CD4-positive, CD25-positive, alpha-beta regulatory T cell (primary cell): ENCODE data around the gene SLC19A1. TPM values are rescaled to one million over a fixed set of nuclear protein-coding genes. Genes with fewer than 3 reads are reported as not detected.
"Not testable (repeated sequence)": the region's sequence is repeated elsewhere in the genome, so short reads cannot be mapped to it uniquely, and the experiment has no call there.

Source experiments
- ATAC-seq, 2 donors: fragments of 150-1000 bp; cut with Tn5 transposase; one replicate each; pipeline ENCODE4 v1.10.0; 2021; ENCODE audit warnings: low read depth in 2 of 2, moderate number of reproducible peaks in 2 of 2, moderate library complexity in 1 of 2
- DNase-seq, 3 donors: peaks; one replicate each; pipeline versions ENCODE4 v3.0.0 to v3.0.0-alpha.2; 2012 to 2022; ENCODE audit warnings: mixed read lengths in 1 of 3
- H3K27ac ChIP-seq: one replicate; pipeline ENCODE4 v1.7.0; 2013; ENCODE audit warnings: mild to moderate bottlenecking, low read length; ENCODE audit not compliant: insufficient read depth, poor library complexity, severe bottlenecking
- H3K27me3 ChIP-seq: one replicate; pipeline ENCODE4 v1.7.0; 2013; ENCODE audit warnings: low read length; ENCODE audit not compliant: control insufficient read depth, insufficient read depth
- H3K36me3 ChIP-seq: one replicate; pipeline ENCODE4 v1.7.0; 2013; ENCODE audit warnings: mild to moderate bottlenecking, low read length, moderate library complexity; ENCODE audit not compliant: control insufficient read depth, insufficient read depth
- H3K4me1 ChIP-seq: 2 replicates; pipeline ENCODE4 v1.7.0; 2013; ENCODE audit warnings: mild to moderate bottlenecking, low read length; ENCODE audit not compliant: insufficient read depth, control insufficient read depth, poor library complexity, severe bottlenecking
- H3K4me3 ChIP-seq: one replicate; pipeline ENCODE4 v1.7.0; 2013; ENCODE audit warnings: low read depth, mild to moderate bottlenecking, low read length, moderate library complexity
- H3K9me3 ChIP-seq, 2 experiments: 1 replicate in 1 of 2; 2 replicates in 1 of 2; pipeline ENCODE4 v1.7.0; 2013; ENCODE audit warnings: low read length in 2 of 2, mild to moderate bottlenecking in 1 of 2, moderate library complexity in 1 of 2; ENCODE audit not compliant: control insufficient read depth in 2 of 2
- H3K27ac Mint-ChIP-seq, 3 donors: one replicate each; pipeline ENCODE4 v1.8.0; 2020 to 2022; ENCODE audit warnings: mild to moderate bottlenecking in 3 of 3, mixed read lengths in 3 of 3, moderate library complexity in 2 of 3
- H3K27me3 Mint-ChIP-seq: one replicate; pipeline ENCODE4 v1.8.0; 2022; ENCODE audit warnings: mild to moderate bottlenecking, mixed read lengths
- H3K36me3 Mint-ChIP-seq: one replicate; pipeline ENCODE4 v1.8.0; 2020; ENCODE audit warnings: mixed read lengths
- H3K4me1 Mint-ChIP-seq, 4 donors: one replicate each; pipeline ENCODE4 v1.8.0; 2020 to 2022; ENCODE audit warnings: mixed read lengths in 4 of 4, mild to moderate bottlenecking in 1 of 4
- H3K4me3 Mint-ChIP-seq, 4 donors: one replicate each; pipeline ENCODE4 v1.8.0; 2020 to 2022; ENCODE audit warnings: mild to moderate bottlenecking in 4 of 4, mixed read lengths in 4 of 4, moderate library complexity in 3 of 4
- H3K9me3 Mint-ChIP-seq, 7 donors: one replicate each; pipeline ENCODE4 v1.8.0; 2020 to 2022; ENCODE audit warnings: mixed read lengths in 7 of 7, mild to moderate bottlenecking in 3 of 7, moderate library complexity in 2 of 7
- polyA plus RNA-seq, 4 donors: library from polyadenylated mRNA; unstranded; fragments of 300-500 nt; fragmentation: Illumina TruSeq; gene quantifications; one replicate each; pipeline ENCODE4 v1.2.3, GENCODE V29; 2021
- total RNA-seq: library from RNA; stranded (reverse); gene quantifications from one replicate; pipeline ENCODE4 v1.2.3, GENCODE V29; 2022

SLC19A1 gene
- total and polyA plus RNA-seq, 5 donors from 2014 or later: 4.7 to 10.8 (median 5.3) TPM

GRCh38 chr21:45530423-45531113 lies 11.7 kb downstream of the SLC19A1 start:
- Histone ChIP-seq H3K27ac (no peak overlapping the region), H3K9me3 (no peaks in the 10 kb centered on the region), H3K36me3 (peaks cover 7% of the 10 kb centered on the region), H3K4me3 (no peak overlapping the region), H3K27me3 (no peaks in the 10 kb centered on the region), H3K4me1 (peaks cover 12% of the 10 kb centered on the region)
- H3K27ac Mint-ChIP-seq: no peak overlapping the region
- H3K9me3 Mint-ChIP-seq: no peaks in the 10 kb centered on the region
- H3K36me3 Mint-ChIP-seq: peaks cover 4% of the 10 kb centered on the region
- no peak for DNase-seq
- H3K4me1 Mint-ChIP-seq: peaks cover 0 to 22% (median 6%) of the 10 kb centered on the region in 4 donors
- ATAC-seq: no peak
- H3K4me3 Mint-ChIP-seq: no peak overlapping the region
- H3K27me3 Mint-ChIP-seq: no peaks in the 10 kb centered on the region

GRCh38 chr21:45529785-45530422 lies 12.3 kb downstream of the SLC19A1 start:
- H3K27me3 ChIP-seq: no peaks in the 10 kb centered on the region
- H3K4me3 ChIP-seq: no peak overlapping the region
- ATAC-seq: no peak
- no peaks in the 10 kb centered on the region for H3K27me3 Mint-ChIP-seq
- DNase-seq: no peak
- H3K9me3 Mint-ChIP-seq: no peaks in the 10 kb centered on the region
- H3K36me3 Mint-ChIP-seq: peaks cover 4% of the 10 kb centered on the region
- H3K4me1 Mint-ChIP-seq: peaks cover 0 to 19% (median 6%) of the 10 kb centered on the region in 4 donors
- no peak overlapping the region for H3K27ac ChIP-seq
- no peak overlapping the region for H3K4me3 Mint-ChIP-seq
- H3K4me1 ChIP-seq: peaks cover 12% of the 10 kb centered on the region
- no peaks in the 10 kb centered on the region for H3K9me3 ChIP-seq
- no peak overlapping the region for H3K27ac Mint-ChIP-seq
- H3K36me3 ChIP-seq: peaks cover 7% of the 10 kb centered on the region

DNA sequence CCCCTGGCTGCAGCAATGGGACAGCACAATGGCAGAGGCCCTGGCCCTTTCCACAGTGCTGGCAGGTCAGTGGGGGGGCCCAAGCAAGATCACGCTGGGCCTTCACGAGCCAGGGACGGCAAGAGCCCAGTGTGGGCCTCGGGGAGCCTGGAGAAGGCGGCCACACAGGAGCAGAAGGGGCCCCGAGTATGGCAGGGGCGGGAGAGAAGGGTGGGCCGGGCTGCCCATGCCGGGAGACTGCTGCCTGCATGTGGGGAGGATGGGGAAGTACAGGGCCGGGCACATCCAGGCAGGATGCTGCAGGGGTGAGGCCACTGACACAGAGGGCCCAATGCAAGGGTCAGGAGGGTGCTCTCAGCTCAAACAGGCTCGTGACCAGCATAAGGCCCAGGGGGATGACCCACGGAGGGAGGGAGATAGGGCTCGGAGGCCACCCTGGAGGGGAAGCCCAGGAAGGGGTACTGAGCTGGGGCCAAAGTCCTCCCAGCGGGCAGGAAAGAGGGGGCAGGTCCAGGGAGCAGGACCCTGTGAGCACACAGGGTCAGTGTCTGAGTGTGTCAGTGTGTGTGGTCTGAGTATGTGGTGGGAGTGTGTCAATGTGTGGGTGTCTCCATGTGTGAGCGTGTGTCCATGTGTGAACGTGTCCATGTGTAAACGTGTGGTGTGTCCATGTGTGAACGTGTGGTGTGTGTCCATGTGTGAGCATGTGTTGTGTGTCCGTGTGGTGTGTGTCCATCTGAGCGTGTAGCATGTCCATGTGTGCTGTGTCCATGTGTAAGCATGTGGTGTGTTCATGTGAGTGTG lies 13.1 kb downstream of the SLC19A1 start:
- no peaks in the 10 kb centered on the region for H3K27me3 Mint-ChIP-seq
- no peak overlapping the region for H3K27ac ChIP-seq
- peaks cover 12% of the 10 kb centered on the region for H3K4me1 ChIP-seq
- H3K4me3 ChIP-seq: no peak overlapping the region
- H3K9me3 ChIP-seq: no peaks in the 10 kb centered on the region
- peaks cover 4% of the 10 kb centered on the region for H3K36me3 Mint-ChIP-seq
- DNase-seq: no peak
- peaks cover 7% of the 10 kb centered on the region for H3K36me3 ChIP-seq
- no peaks in the 10 kb centered on the region for H3K27me3 ChIP-seq
- H3K4me3 Mint-ChIP-seq: no peak overlapping the region
- H3K9me3 Mint-ChIP-seq: no peaks in the 10 kb centered on the region
- no peak for ATAC-seq
- H3K27ac Mint-ChIP-seq: no peak overlapping the region
- peaks cover 0 to 19% (median 6%) of the 10 kb centered on the region in 4 donors for H3K4me1 Mint-ChIP-seq

- Histone ChIP-seq H3K27ac (no peak overlapping the region), H3K27me3 (no peaks in the 10 kb centered on the region), H3K36me3 (peaks cover 7% of the 10 kb centered on the region), H3K4me1 (peaks cover 8% of the 10 kb centered on the region), H3K4me3 (no peak overlapping the region), H3K9me3 (no peaks in the 10 kb centered on the region)
- no peaks in the 10 kb centered on the region for H3K9me3 Mint-ChIP-seq
- peaks cover 6% of the 10 kb centered on the region for H3K36me3 Mint-ChIP-seq
- ATAC-seq: no peak
- no peak overlapping the region for H3K4me3 Mint-ChIP-seq
- peaks cover 0 to 16% (median 6%) of the 10 kb centered on the region in 4 donors for H3K4me1 Mint-ChIP-seq
- DNase-seq: no peak
- no peaks in the 10 kb centered on the region for H3K27me3 Mint-ChIP-seq
- no peak overlapping the region for H3K27ac Mint-ChIP-seq
These were observed 14.1 kb downstream of the SLC19A1 start for GRCh38 chr21:45528028-45528705.

GRCh38 chr21:45527151-45527999 lies 14.9 kb downstream of the SLC19A1 start:
- DNase-seq: not testable (repeated sequence)

DNA sequence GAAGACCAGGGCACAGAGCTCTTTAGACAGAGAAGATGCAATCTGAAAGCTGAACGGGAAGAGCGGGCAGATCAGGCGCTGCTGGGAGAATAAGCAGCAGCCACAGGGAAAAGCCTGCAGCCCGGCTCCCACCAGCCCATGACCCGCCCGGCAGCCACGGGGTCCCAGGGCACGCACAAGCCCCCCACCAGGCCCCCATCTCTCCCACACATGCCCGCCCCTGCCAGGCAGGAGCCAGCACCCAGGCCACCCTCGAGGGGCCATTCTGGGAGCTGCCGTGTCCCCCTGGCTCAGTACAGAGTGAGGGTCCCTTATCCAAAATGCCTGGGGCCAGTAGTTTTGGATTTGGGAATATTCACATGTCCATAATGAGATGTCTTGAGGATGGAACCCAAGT lies 16.3 kb downstream of the SLC19A1 start:
- no peaks in the 10 kb centered on the region for H3K4me1 ChIP-seq
- no peak overlapping the region for H3K4me3 Mint-ChIP-seq
- no peak overlapping the region for H3K27ac Mint-ChIP-seq
- H3K36me3 ChIP-seq: peaks cover 7% of the 10 kb centered on the region
- peaks cover 0 to 7% (median 0%) of the 10 kb centered on the region in 7 donors for H3K9me3 Mint-ChIP-seq
- no peak for DNase-seq
- peaks cover 0 to 2% (median 0%) of the 10 kb centered on the region in 4 donors for H3K4me1 Mint-ChIP-seq
- H3K4me3 ChIP-seq: no peak overlapping the region
- no peak overlapping the region for H3K27ac ChIP-seq
- peaks cover 0 to 6% of the 10 kb centered on the region in 2 experiments for H3K9me3 ChIP-seq
- no peaks in the 10 kb centered on the region for H3K27me3 Mint-ChIP-seq
- H3K36me3 Mint-ChIP-seq: peaks cover 28% of the 10 kb centered on the region
- no peak for ATAC-seq
- no peaks in the 10 kb centered on the region for H3K27me3 ChIP-seq

More at GRCh38 chr21:45527151-45527999, 14.9 kb downstream of the SLC19A1 start:
- H3K9me3 ChIP-seq, H3K4me1 Mint-ChIP-seq, H3K4me1 ChIP-seq, H3K27ac ChIP-seq, H3K27me3 Mint-ChIP-seq, ATAC-seq, H3K9me3 Mint-ChIP-seq, H3K4me3 ChIP-seq, H3K27me3 ChIP-seq, H3K36me3 ChIP-seq, H3K4me3 Mint-ChIP-seq: not testable (repeated sequence)
- Mint-ChIP-seq H3K27ac (peak overlapping the region in 2 of 3 donors; percentile 38 to 55), H3K36me3 (peaks cover 14% of the 10 kb centered on the region)
